Fibroblast of lung (primary cell): Measurements from ENCODE around the gene RNF217.

Experiments used
- EZH2 ChIP-seq: IDR thresholded peaks from 2 replicates; pipeline ENCODE4 v1.5.1; 2012; ENCODE audit warnings: low read length, control low read depth, mild to moderate bottlenecking; ENCODE audit errors: missing control alignments
- TF ChIP-seq, protein P1 (sequence below), 2 donors: IDR thresholded peaks in 1 of 2; conservative IDR thresholded peaks in 1 of 2; 1 replicate in 1 of 2; 2 replicates in 1 of 2; pipeline ENCODE4 v1.5.1; 2011 to 2012; ENCODE audit warnings: low read length in 2 of 2, control low read depth in 1 of 2, inconsistent platforms in 1 of 2, low read depth in 1 of 2, mild to moderate bottlenecking in 1 of 2

DNA sequence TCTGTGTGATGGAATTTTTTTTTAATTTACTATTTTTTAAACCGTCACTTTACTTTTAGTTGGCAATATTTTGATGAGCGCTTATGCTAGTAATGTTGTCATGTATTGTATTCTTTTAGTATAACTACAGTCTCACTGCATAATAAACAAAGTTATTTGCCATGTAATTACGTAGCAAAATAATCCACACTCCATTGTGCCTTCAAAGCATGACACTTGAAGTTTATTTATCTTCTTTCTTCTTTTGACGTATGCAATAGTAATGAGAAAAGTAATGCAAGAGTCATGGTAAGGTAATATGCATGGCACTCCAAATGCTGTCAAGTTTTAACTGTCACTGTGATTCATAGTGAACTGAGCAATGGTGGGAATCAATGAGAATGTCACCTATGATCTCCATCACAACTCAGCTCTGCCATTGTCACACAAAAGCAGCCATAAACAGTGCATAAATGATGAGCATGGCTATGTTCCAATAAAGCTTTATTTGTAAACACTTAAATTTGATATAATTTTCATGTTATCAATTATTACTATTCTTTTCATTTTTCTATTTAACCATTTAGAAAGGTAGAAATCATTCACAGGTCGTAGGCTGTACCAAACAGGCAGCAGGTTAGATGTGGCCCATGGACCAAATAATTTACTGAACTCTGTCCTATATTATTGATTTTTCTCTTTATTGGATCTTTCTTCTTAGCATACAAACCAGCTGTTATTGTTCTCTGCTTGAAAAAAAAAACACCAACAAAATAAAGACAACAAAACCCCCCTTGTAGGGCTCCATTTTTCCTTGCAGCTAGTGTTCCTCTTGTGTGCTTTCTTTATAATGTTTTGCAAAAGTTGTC lies 27.1 kb downstream of the RNF217 start:
- TF ChIP-seq, protein P1, sequence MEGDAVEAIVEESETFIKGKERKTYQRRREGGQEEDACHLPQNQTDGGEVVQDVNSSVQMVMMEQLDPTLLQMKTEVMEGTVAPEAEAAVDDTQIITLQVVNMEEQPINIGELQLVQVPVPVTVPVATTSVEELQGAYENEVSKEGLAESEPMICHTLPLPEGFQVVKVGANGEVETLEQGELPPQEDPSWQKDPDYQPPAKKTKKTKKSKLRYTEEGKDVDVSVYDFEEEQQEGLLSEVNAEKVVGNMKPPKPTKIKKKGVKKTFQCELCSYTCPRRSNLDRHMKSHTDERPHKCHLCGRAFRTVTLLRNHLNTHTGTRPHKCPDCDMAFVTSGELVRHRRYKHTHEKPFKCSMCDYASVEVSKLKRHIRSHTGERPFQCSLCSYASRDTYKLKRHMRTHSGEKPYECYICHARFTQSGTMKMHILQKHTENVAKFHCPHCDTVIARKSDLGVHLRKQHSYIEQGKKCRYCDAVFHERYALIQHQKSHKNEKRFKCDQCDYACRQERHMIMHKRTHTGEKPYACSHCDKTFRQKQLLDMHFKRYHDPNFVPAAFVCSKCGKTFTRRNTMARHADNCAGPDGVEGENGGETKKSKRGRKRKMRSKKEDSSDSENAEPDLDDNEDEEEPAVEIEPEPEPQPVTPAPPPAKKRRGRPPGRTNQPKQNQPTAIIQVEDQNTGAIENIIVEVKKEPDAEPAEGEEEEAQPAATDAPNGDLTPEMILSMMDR (conservative IDR thresholded peaks at IDR 0.05 in 1 of 2, IDR thresholded peaks at IDR 0.05 in 1 of 2; ENCODE audit: low read depth in 1 of 2, low read length in 2 of 2): no peak
- no peak for TF ChIP-seq EZH2
